ENCODE measurements around the gene DUSP18. TPM values are rescaled to one million over a fixed set of nuclear protein-coding genes. Genes with fewer than 3 reads are reported as not detected.

DUSP18 gene
- total and polyA plus RNA-seq, 9 of the 15 experiments (the other 6 are each of a cell fraction or from before 2014, with no cell fraction given): 1.00 to 3.7 (median 1.5) TPM

DNA sequence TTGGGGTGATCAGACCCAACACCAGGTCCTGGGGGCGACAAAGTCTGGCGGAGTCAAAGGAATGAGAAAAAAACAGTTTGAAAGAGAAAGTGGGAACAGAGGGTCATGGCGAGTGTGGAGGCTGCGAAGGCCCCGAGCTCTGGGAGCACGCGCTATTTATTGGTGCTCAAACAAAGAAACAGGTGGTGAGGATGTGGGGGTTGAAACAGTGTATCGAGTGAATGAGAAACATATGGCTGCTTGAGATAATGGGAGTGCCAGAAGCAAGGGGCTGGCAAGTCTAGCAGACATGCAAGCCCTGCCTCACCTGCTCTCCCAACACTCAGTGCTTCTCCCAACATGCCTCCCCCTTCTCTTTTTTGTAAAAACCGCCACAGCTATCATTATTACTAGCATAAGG is 7.8 kb upstream of the DUSP18 start (continued):
- TF ChIP-seq SAFB (IDR thresholded peaks at IDR 0.05; ENCODE audit: borderline replicate concordance, low read depth, low read length): no peak
- TF ChIP-seq, protein P1, sequence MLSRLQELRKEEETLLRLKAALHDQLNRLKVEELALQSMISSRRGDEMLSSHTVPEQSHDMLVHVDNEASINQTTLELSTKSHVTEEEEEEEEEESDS (CRISPR knock-in tag; IDR thresholded peaks at IDR 0.05): no peak
- no peak for TF ChIP-seq SAP30 (IDR thresholded peaks at IDR 0.05; ENCODE audit: borderline replicate concordance, insufficient read depth, low read depth, low read length, poor library complexity, severe bottlenecking)
- no peak for TF ChIP-seq FOXJ3 (CRISPR knock-in tag; IDR thresholded peaks at IDR 0.05)
- TF ChIP-seq RBM39 (optimal IDR thresholded peaks at IDR 0.05; ENCODE audit: low read depth, low read length): no peak
- no peak for TF ChIP-seq ATF2 (CRISPR knock-in tag; IDR thresholded peaks at IDR 0.05)
- TF ChIP-seq, protein P2, sequence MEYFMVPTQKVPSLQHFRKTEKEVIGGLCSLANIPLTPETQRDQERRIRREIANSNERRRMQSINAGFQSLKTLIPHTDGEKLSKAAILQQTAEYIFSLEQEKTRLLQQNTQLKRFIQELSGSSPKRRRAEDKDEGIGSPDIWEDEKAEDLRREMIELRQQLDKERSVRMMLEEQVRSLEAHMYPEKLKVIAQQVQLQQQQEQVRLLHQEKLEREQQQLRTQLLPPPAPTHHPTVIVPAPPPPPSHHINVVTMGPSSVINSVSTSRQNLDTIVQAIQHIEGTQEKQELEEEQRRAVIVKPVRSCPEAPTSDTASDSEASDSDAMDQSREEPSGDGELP (CRISPR knock-in tag; IDR thresholded peaks at IDR 0.05; ENCODE audit: borderline replicate concordance): peak; percentile 27; the same call in 1 of the 2 replicates
- peak; percentile 53 for TF ChIP-seq ZFX (CRISPR knock-in tag; IDR thresholded peaks at IDR 0.05)
- no peak for TF ChIP-seq CHCHD3 (CRISPR knock-in tag; IDR thresholded peaks at IDR 0.05)
- no peak for TF ChIP-seq RBM34 (IDR thresholded peaks at IDR 0.05; ENCODE audit: borderline replicate concordance, insufficient read depth, low read length)

All from K562 (cell line).